Naive thymus-derived CD8-positive, alpha-beta T cell (primary cell): Measurements from ENCODE around the gene EDARADD. TPM values are rescaled to one million over a fixed set of nuclear protein-coding genes. Genes with fewer than 3 reads are reported as not detected.

ENCODE experiments used
- ATAC-seq, 2 donors: fragments of 150-1000 bp; cut with Tn5 transposase in 1 of 2; sonication (Bioruptor Pico), chemical (Tn5 transposase) in 1 of 2; 1 replicate in 1 of 2; 2 replicates in 1 of 2; pipeline ENCODE4 v1.10.0; 2021; ENCODE audit warnings: mild to moderate bottlenecking in 2 of 2, moderate library complexity in 2 of 2
- POLR2A ChIA-PET: fragments of 350-600 bp; sonication (Branson Sonifier 250); formaldehyde crosslinking; loops from one replicate; lab custom pipeline; 2021; ENCODE audit warnings: antibody characterized with exemption; lab: Charles Lee
- DNase-seq, 10 donors: peaks; one replicate each; pipeline versions ENCODE4 v3.0.0 to v3.0.0-alpha.2; 2020 to 2022
- H3K27ac Mint-ChIP-seq, 10 donors: one replicate each; pipeline ENCODE4 v1.8.0; 2020 to 2022; ENCODE audit warnings: mild to moderate bottlenecking in 10 of 10, mixed read lengths in 10 of 10, moderate library complexity in 4 of 10, inconsistent platforms in 1 of 10
- H3K27me3 Mint-ChIP-seq, 5 donors: one replicate each; pipeline ENCODE4 v1.8.0; 2021 to 2022; ENCODE audit warnings: mixed read lengths in 5 of 5
- H3K36me3 Mint-ChIP-seq, 3 donors: one replicate each; pipeline ENCODE4 v1.8.0; 2020 to 2022; ENCODE audit warnings: mixed read lengths in 3 of 3, mild to moderate bottlenecking in 2 of 3, inconsistent platforms in 1 of 3
- H3K4me1 Mint-ChIP-seq, 4 donors: one replicate each; pipeline ENCODE4 v1.8.0; 2021 to 2022; ENCODE audit warnings: mixed read lengths in 4 of 4
- H3K4me3 Mint-ChIP-seq, 10 donors: one replicate each; pipeline ENCODE4 v1.8.0; 2020 to 2022; ENCODE audit warnings: mild to moderate bottlenecking in 10 of 10, mixed read lengths in 10 of 10, moderate library complexity in 6 of 10, inconsistent platforms in 1 of 10
- H3K9me3 Mint-ChIP-seq, 9 donors: one replicate each; pipeline ENCODE4 v1.8.0; 2020 to 2022; ENCODE audit warnings: mixed read lengths in 9 of 9, mild to moderate bottlenecking in 3 of 9, inconsistent platforms in 1 of 9, moderate library complexity in 1 of 9
- polyA plus RNA-seq, 3 donors: library from polyadenylated mRNA; unstranded; fragments of 300-500 nt; fragmentation: Illumina TruSeq; gene quantifications; one replicate each; pipeline ENCODE4 v1.2.3, GENCODE V29; 2021
- total RNA-seq, 8 experiments: library from RNA in 2 of 8; stranded (reverse) in 2 of 8; gene quantifications; one replicate each; pipeline ENCODE4 v1.2.3 and lab custom pipeline; 2021 to 2026

EDARADD gene
- total and polyA plus RNA-seq, 5 experiments from 2014 or later = 0.20 to 2.5 (median 0.38) TPM

DNA sequence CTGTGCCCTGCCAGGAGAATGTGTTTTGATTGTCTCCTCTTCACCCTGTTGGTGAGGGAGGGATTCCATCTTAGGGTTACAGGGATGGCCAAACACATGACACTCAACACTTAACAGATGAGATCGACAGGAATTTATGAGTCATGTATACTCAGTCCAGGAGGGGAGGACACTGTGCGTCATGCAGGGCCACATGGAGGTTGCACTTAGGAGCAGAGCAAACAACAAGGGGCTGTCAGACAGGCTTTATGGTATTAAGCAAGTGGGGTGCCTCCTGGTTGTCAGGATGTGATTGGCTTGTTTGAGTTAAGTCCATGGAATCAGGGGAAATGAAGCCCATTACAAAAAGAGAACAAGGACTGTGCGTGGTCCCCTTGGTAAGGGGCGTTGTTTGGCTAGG, 26.9 kb downstream of the EDARADD start:
- Mint-ChIP-seq H3K27me3 (peaks cover 0 to under 1% (median 0%) of the 10 kb centered on the region in 5 donors), H3K4me1 (peaks cover 3 to 21% (median 6%) of the 10 kb centered on the region in 4 donors), H3K27ac (peak overlapping the region in 1 of 10 donors; percentile 6), H3K9me3 (peaks cover 0 to 2% (median 0%) of the 10 kb centered on the region in 9 donors), H3K4me3 (no peak overlapping the region), H3K36me3 (no peaks in the 10 kb centered on the region)
- DNase-seq = no peak
- no peak for ATAC-seq
- POLR2A ChIA-PET = no interaction called here

DNA sequence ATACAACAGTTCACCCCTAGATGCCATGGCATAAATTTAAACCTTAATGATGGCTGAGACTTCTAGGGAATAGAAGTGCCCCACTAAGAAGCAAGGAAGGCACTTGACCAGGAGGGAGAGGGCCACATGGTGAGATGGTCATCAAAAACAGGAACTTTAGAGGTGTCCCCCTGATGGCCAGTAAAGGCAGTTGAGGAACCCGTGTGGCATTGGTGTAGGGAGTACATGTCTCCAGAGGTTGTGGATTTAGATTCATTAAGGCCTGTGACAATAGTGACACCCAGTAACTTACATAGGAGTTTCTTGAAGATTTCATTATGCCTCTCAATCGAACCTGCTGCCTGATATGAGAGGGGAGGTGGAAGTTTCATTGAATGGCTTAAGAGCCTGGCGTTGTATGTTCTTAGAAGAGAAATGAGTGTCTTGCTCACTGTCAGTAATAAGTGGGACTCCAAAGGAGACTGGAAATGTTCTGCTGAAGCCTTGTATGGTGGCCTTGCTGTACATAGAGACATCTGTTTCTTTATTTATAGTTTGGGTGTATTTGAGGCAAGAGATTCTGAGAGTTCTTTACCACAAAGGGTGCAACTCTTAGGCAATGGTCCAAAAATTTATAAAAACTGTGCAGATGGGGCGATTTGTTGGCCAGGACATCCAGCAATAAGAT, 27.9 kb downstream of the EDARADD start:
- ATAC-seq (no peak), DNase-seq (no peak)
- POLR2A ChIA-PET = no interaction called here
- no peak overlapping the region for H3K4me3 Mint-ChIP-seq
- no peaks in the 10 kb centered on the region for H3K9me3 Mint-ChIP-seq
- peaks cover 0 to 5% (median 0%) of the 10 kb centered on the region in 5 donors for H3K27me3 Mint-ChIP-seq
- no peaks in the 10 kb centered on the region for H3K36me3 Mint-ChIP-seq
- H3K4me1 Mint-ChIP-seq = peaks cover 0 to 13% (median 0%) of the 10 kb centered on the region in 4 donors
- peak overlapping the region in 1 of 10 donors; percentile 35 for H3K27ac Mint-ChIP-seq

DNA sequence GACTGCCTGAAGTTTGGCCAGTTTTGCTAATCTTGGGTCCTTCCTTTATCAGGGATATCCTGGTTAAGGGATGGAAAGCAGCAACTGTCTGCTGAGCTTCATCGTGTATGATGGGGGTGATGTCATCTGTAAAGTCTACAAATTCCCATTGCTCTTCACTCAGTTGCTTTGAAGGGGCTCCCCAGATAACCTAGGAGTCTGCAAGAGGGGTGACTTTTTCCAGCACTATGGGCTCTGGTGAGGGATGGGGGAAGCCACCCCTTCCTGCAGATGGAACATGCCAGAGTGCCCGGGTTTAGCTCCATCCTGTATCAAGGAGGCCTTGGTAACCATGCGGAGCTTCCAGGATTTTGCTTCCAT, 28.4 kb downstream of the EDARADD start:
- H3K4me1 Mint-ChIP-seq = peaks cover 0 to 9% (median 0%) of the 10 kb centered on the region in 4 donors
- POLR2A ChIA-PET = no interaction called here
- no peak overlapping the region for H3K4me3 Mint-ChIP-seq
- peaks cover 0 to 5% (median 0%) of the 10 kb centered on the region in 5 donors for H3K27me3 Mint-ChIP-seq
- H3K9me3 Mint-ChIP-seq = no peaks in the 10 kb centered on the region
- ATAC-seq (no peak), DNase-seq (no peak)
- H3K27ac Mint-ChIP-seq = peak overlapping the region in 1 of 10 donors; percentile 56
- H3K36me3 Mint-ChIP-seq = no peaks in the 10 kb centered on the region

DNA sequence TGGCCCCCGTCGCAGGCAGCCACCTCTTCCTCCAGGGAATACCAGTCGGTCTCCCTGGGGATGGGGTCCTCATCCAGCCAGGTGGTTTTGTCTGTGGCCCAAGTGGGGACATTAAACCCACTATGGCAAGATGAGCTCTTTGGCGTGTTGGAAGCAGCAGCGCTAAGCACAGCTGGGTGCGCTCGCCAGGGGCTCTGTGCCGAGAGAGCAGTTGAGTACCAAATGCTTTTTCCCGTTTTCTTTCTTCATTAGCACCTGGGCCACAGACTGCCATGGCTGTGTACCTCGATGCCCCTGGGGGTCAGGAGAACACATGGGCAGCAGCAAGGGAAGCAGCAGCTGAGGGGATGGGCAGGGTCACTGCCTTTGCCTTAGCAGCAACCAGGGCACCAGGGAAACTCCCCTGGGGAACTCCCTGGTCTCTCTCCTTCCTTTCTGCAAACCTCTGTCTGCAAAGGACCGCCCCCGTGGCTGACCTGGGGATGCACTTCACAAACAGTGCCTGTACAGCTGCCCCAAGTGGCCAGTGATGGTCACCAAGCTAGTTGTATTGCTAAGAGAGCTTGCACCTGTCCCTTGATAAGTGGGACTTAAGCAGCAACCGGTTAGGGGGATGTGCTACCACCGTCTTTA, 31.1 kb downstream of the EDARADD start:
- peaks cover 0 to 6% (median 0%) of the 10 kb centered on the region in 9 donors for H3K9me3 Mint-ChIP-seq
- no peak overlapping the region for H3K27ac Mint-ChIP-seq
- DNase-seq = peak in 1 of 10 donors; percentile 3
- H3K4me1 Mint-ChIP-seq = peaks cover 0 to 6% (median 0%) of the 10 kb centered on the region in 4 donors
- peaks cover 0 to 4% (median 2%) of the 10 kb centered on the region in 3 donors for H3K36me3 Mint-ChIP-seq
- ATAC-seq = no peak
- peaks cover 0 to 5% (median 0%) of the 10 kb centered on the region in 5 donors for H3K27me3 Mint-ChIP-seq
- no peak overlapping the region for H3K4me3 Mint-ChIP-seq
- POLR2A ChIA-PET = no interaction called here

DNA sequence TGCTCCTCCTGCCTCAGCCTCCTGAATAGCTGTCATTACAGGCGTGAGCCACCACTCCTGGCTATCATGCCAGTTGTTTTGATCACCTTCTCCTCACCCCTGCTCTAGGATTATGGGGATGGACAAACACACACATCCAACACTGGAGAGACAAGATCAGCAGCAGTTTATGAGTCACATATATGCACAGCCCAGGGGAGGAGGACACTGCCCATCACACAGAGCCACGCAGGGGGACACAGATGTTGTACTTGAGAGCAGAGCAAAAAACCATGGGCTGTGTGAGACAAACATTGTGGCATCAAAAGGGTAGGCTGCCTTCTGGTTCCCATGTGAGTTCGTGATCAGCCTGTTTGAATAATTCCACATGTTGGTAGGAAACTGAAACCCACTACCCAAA, 32.1 kb downstream of the EDARADD start:
- Mint-ChIP-seq H3K27me3 (peaks cover 0 to 5% (median 0%) of the 10 kb centered on the region in 5 donors), H3K4me1 (peaks cover 0 to 6% (median 0%) of the 10 kb centered on the region in 4 donors), H3K9me3 (peaks cover 0 to 6% (median 0%) of the 10 kb centered on the region in 9 donors), H3K36me3 (peaks cover 0 to 4% (median 2%) of the 10 kb centered on the region in 3 donors), H3K27ac (no peak overlapping the region), H3K4me3 (no peak overlapping the region)
- POLR2A ChIA-PET = no interaction called here
- ATAC-seq = no peak
- no peak for DNase-seq

DNA sequence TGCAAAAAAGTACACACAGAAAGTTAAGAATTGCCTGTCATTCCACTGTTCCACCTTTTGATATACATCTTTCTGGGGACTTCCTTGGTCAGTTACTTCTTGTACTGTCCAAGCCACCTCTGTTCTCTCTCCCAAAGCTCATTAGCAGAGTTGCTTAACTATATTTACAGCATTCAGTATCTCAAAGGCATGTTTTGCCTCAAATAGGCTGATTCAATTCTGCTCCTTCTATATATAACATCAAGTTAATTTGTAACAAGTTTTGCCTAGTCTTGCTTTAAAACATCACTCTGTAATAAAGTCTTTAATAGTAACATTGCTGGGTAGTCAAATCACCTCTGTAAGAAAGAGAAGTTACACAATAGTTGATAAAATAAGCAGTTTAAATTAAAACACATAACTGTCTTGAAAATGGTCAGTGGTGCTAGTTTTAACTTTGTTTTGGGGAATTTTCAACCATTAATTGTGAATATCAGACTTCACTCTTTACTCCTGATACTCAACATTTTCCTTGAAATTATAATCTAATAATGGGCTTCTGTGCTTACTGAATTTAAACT, 35.7 kb downstream of the EDARADD start:
- no peak for DNase-seq
- Mint-ChIP-seq H3K4me1 (peaks cover 0 to 6% (median 0%) of the 10 kb centered on the region in 4 donors), H3K4me3 (no peak overlapping the region), H3K27me3 (peaks cover 0 to 7% (median 0%) of the 10 kb centered on the region in 5 donors), H3K27ac (no peak overlapping the region), H3K9me3 (peaks cover 0 to 6% (median 0%) of the 10 kb centered on the region in 9 donors), H3K36me3 (peaks cover 0 to 4% (median 2%) of the 10 kb centered on the region in 3 donors)
- no peak for ATAC-seq
- POLR2A ChIA-PET = no interaction called here

DNA sequence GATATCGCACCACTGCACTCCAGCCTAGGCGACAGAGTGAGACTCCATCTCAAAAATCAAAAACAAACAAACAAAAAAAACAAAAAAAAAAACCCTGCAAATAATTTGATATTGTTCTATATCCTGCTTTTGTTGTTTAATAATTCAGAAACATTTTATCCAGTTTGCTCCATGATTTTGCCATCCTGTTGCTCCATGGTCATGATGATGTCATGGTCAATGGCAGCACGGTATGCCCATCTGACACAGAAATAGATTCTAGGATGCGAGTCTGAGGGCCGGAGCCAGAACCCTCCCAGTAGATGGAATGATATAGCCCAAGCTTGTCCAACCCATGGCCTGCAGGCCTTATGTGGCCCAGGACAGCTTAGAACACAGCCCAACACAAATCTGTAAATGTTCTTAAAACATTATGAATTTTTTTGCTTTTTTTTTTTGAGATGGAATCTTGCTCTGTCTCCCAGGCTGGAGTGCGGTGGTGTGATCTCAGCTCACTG, 39.8 kb downstream of the EDARADD start:
- peaks cover 0 to 6% (median under 1%) of the 10 kb centered on the region in 9 donors for H3K9me3 Mint-ChIP-seq
- peaks cover 0 to 2% (median 0%) of the 10 kb centered on the region in 4 donors for H3K4me1 Mint-ChIP-seq
- no peak overlapping the region for H3K4me3 Mint-ChIP-seq
- POLR2A ChIA-PET = no interaction called here
- no peak for DNase-seq
- no peak for ATAC-seq
- H3K27ac Mint-ChIP-seq = peak overlapping the region in 1 of 10 donors; percentile 14
- H3K27me3 Mint-ChIP-seq = peaks cover 0 to 13% (median under 1%) of the 10 kb centered on the region in 5 donors
- peaks cover 0 to 4% (median 2%) of the 10 kb centered on the region in 3 donors for H3K36me3 Mint-ChIP-seq

DNA sequence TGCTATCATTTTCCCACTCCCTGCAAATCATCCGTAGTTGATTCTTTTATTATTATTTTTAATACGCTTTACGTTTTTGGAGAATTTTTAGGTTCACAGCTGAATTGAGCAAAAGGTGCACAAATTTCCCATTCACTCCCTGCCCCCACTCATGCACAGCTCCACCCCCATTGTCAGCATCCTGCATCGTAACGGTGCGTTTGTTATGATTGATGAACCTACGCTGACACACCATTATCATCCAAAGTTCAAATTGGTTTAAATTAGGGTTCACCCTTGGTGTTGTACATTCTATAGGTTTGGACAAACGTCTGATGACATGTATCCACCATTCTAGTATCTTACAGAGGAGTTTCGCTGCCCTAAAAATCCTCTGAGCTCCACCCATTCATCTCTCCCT, 44.5 kb downstream of the EDARADD start:
- no peaks in the 10 kb centered on the region for H3K36me3 Mint-ChIP-seq
- peaks cover 0 to 3% (median 0%) of the 10 kb centered on the region in 9 donors for H3K9me3 Mint-ChIP-seq
- H3K4me3 Mint-ChIP-seq = no peak overlapping the region
- no peak overlapping the region for H3K27ac Mint-ChIP-seq
- POLR2A ChIA-PET = no interaction called here
- peaks cover 0 to 2% (median 0%) of the 10 kb centered on the region in 4 donors for H3K4me1 Mint-ChIP-seq
- ATAC-seq (no peak), DNase-seq (no peak)
- peaks cover 0 to 13% (median 2%) of the 10 kb centered on the region in 5 donors for H3K27me3 Mint-ChIP-seq

DNA sequence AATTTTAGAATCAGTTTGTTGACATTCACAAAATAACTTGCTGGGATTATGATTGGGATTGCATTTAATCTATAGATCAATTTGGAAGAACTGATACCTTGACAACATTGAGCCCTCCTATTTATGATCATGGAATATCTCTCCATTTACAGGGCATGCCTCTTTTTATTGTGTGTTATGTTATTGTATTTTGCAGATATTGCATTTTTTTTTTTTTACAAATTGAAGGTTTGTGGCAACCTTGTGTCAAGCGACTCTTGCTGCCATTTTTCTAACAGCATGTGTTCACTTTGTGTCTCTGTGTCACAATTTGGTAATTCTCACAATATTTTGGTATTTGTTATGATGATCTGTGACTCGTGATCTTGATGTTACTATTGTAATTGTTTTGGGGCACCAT, 46.3 kb downstream of the EDARADD start:
- no peak overlapping the region for H3K4me3 Mint-ChIP-seq
- DNase-seq = no peak
- no peak overlapping the region for H3K27ac Mint-ChIP-seq
- H3K4me1 Mint-ChIP-seq = peaks cover 0 to 2% (median 0%) of the 10 kb centered on the region in 4 donors
- H3K9me3 Mint-ChIP-seq = peaks cover 0 to 6% (median 0%) of the 10 kb centered on the region in 9 donors
- POLR2A ChIA-PET = no interaction called here
- ATAC-seq = no peak
- peaks cover 0 to 9% (median 2%) of the 10 kb centered on the region in 5 donors for H3K27me3 Mint-ChIP-seq
- peaks cover 0 to 2% (median 0%) of the 10 kb centered on the region in 3 donors for H3K36me3 Mint-ChIP-seq

DNA sequence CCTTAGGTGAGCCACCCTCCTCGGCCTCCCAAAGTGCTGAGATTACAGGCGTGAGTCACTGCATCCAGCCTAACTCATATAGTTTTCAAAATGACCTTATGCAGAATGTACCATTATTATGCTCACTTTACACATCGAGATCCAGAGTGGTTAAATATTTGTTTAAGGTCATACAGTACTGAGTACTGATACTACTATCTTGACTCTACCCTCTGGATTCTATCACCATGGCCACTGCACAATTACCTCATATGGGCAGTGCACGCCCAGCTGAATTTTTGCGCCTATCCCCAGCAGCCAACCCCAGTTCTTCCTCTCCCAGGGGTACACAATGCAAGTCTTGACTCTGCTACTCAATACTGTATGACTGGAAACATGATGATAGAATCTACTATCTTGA, 56.7 kb downstream of the EDARADD start:
- Mint-ChIP-seq H3K9me3 (peaks cover 0 to 3% (median 0%) of the 10 kb centered on the region in 9 donors), H3K4me1 (peaks cover 0 to 2% (median 0%) of the 10 kb centered on the region in 4 donors), H3K27me3 (peaks cover 0 to 14% (median 2%) of the 10 kb centered on the region in 5 donors), H3K4me3 (no peak overlapping the region), H3K27ac (no peak overlapping the region), H3K36me3 (no peaks in the 10 kb centered on the region)
- POLR2A ChIA-PET = interaction anchor here (0.6 kb wide), 1 partner anchor 13 kb away, joined by 3 read pairs; no protein-coding TSS in a partner anchor
- DNase-seq (no peak), ATAC-seq (no peak)

DNA sequence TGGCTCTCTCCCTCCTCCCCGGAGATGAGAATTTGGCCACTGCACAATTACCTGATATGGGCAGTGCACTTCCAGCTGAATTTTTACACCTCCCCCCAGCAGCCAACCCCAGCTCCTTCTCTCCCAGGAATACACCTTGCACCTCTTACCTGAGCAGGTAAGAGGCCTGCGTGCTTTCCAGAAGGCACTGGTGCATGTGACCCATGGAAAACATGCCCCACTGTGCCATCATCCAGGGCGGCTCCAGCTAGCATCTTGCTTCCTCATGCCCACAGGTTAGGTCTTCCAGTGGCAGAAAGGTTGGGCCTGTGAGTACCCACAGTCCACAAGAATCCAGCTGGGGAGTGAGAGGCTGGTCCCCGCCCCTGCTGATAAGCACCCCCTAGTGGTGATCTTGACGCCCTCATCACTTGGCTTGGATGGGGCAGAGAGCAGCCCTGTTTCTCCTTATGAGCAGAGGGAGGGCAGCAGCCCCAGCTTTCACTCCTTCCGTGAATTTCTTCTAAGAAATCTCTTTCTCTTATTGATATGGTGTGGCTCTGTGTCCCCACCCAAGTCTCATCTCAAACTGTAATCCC, 57.8 kb downstream of the EDARADD start:
- POLR2A ChIA-PET = no interaction called here
- no peak for ATAC-seq

DNA sequence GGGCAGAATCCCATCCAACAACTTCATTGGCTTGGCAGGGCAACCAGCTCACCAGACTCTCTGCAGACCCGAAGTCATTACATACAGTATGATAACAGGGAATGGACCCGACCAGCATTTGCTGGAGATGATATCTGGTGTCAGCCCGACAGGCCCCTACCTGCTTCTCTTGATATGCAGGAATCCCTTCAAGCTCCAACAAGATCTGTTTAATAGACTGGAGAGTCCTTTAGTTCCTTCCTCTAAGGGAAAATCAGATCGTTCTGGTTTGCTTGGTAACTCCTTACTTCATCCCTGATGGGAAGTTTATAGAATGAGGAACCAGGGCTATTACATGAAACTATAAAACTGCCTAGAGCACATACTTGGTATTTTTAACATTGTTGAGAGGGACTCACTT, 61.2 kb downstream of the EDARADD start:
- ATAC-seq (no peak), DNase-seq (no peak)
- H3K4me3 Mint-ChIP-seq = no peak overlapping the region
- H3K36me3 Mint-ChIP-seq = no peaks in the 10 kb centered on the region
- peaks cover 0 to 13% (median 7%) of the 10 kb centered on the region in 5 donors for H3K27me3 Mint-ChIP-seq
- no peaks in the 10 kb centered on the region for H3K9me3 Mint-ChIP-seq
- POLR2A ChIA-PET = no interaction called here
- H3K4me1 Mint-ChIP-seq = peaks cover 0 to 8% (median 0%) of the 10 kb centered on the region in 4 donors
- H3K27ac Mint-ChIP-seq = no peak overlapping the region

More for the DNA sequence above, 57.8 kb downstream of the EDARADD start:
- Mint-ChIP-seq H3K4me1 (peaks cover 0 to 8% (median 0%) of the 10 kb centered on the region in 4 donors), H3K36me3 (no peaks in the 10 kb centered on the region), H3K4me3 (no peak overlapping the region), H3K27me3 (peaks cover 0 to 12% (median 3%) of the 10 kb centered on the region in 5 donors), H3K9me3 (no peaks in the 10 kb centered on the region), H3K27ac (no peak overlapping the region)
- DNase-seq = no peak
